Neuronal stem cell (in vitro differentiated cells): ENCODE results near the gene FRAS1.
A peak's percentile ranks its signal among the peaks of the same experiment; 100 is the strongest.

Experiments used
- DNase-seq: peaks from one replicate; pipeline ENCODE4 v3.0.0-alpha.2; 2013; ENCODE audit warnings: low spot score
- H2AFZ ChIP-seq: one replicate; pipeline ENCODE4 v1.6.1; 2013; ENCODE audit warnings: mild to moderate bottlenecking, low read length, inconsistent platforms
- H2AK5ac ChIP-seq: 2 replicates; pipeline ENCODE4 v1.6.1; 2013; ENCODE audit warnings: low read depth, mild to moderate bottlenecking, inconsistent platforms, low read length, moderate library complexity, mixed read lengths
- H2BK120ac ChIP-seq: 2 replicates; pipeline ENCODE4 v1.6.1; 2013; ENCODE audit warnings: low read depth, mild to moderate bottlenecking, inconsistent platforms, low read length, moderate library complexity, mixed read lengths
- H2BK12ac ChIP-seq: one replicate; pipeline ENCODE4 v1.6.1; 2013; ENCODE audit warnings: low read length, inconsistent platforms
- H2BK15ac ChIP-seq: 2 replicates; pipeline ENCODE4 v1.6.1; 2013; ENCODE audit warnings: mild to moderate bottlenecking, low read length, inconsistent platforms, mixed read lengths
- H2BK5ac ChIP-seq: one replicate; pipeline ENCODE4 v1.6.1; 2013; ENCODE audit warnings: inconsistent platforms, mild to moderate bottlenecking, low read length, moderate library complexity
- H3K14ac ChIP-seq: one replicate; pipeline ENCODE4 v1.6.1; 2013; ENCODE audit warnings: low read length, inconsistent platforms
- H3K18ac ChIP-seq: 2 replicates; pipeline ENCODE4 v1.6.1; 2013; ENCODE audit warnings: low read length, inconsistent platforms
- H3K23ac ChIP-seq: 2 replicates; pipeline ENCODE4 v1.6.1; 2013; ENCODE audit warnings: low read depth, mild to moderate bottlenecking, mixed read lengths, low read length, inconsistent platforms; ENCODE audit not compliant: poor library complexity
- H3K27ac ChIP-seq: replicated peaks from 3 replicates; pipeline ENCODE4 v1.5.1; 2013; ENCODE audit warnings: low read length, inconsistent platforms
- H3K27me3 ChIP-seq, 3 experiments: 2 replicates each; pipeline ENCODE4 v1.6.1; 2013; ENCODE audit warnings: low read length in 3 of 3, mild to moderate bottlenecking in 2 of 3, inconsistent platforms in 1 of 3, low read depth in 1 of 3, mixed read lengths in 1 of 3, moderate library complexity in 1 of 3; ENCODE audit not compliant: control insufficient read depth in 3 of 3, insufficient read depth in 3 of 3
- H3K36me3 ChIP-seq, 2 donors: replicated peaks in 1 of 2; 2 replicates each; pipeline ENCODE4 v1.6.1; 2013; ENCODE audit warnings: low read length in 2 of 2; ENCODE audit not compliant: control insufficient read depth in 2 of 2, insufficient read depth in 2 of 2
- H3K4ac ChIP-seq: 2 replicates; pipeline ENCODE4 v1.6.1; 2013; ENCODE audit warnings: inconsistent platforms, mild to moderate bottlenecking, low read length, moderate library complexity
- H3K4me1 ChIP-seq, 2 donors: 1 replicate in 1 of 2; 2 replicates in 1 of 2; pipeline ENCODE4 v1.6.1; 2013; ENCODE audit warnings: low read length in 2 of 2, low read depth in 1 of 2; ENCODE audit not compliant: control insufficient read depth in 2 of 2, insufficient read depth in 1 of 2
- H3K4me2 ChIP-seq: one replicate; pipeline ENCODE4 v1.6.1; 2013; ENCODE audit warnings: mild to moderate bottlenecking, low read length, inconsistent platforms; ENCODE audit not compliant: insufficient read depth, poor library complexity, severe bottlenecking
- H3K4me3 ChIP-seq, 2 donors: 2 replicates each; pipeline ENCODE4 v1.5.1; 2013; ENCODE audit warnings: low read length in 2 of 2, mild to moderate bottlenecking in 2 of 2, inconsistent platforms in 1 of 2, moderate library complexity in 1 of 2
- H3K79me1 ChIP-seq: one replicate; pipeline ENCODE4 v1.6.1; 2013; ENCODE audit warnings: low read depth, mild to moderate bottlenecking, inconsistent platforms, low read length, moderate library complexity
- H3K9ac ChIP-seq: one replicate; pipeline ENCODE4 v1.6.1; 2013; ENCODE audit warnings: mild to moderate bottlenecking, low read depth, low read length, inconsistent platforms; ENCODE audit not compliant: poor library complexity
- H3K9me3 ChIP-seq, 2 donors: replicated peaks in 1 of 2; 2 replicates each; pipeline versions ENCODE3 to v1.6.1; 2013; ENCODE audit warnings: low read length in 2 of 2, mild to moderate bottlenecking in 2 of 2, inconsistent platforms in 1 of 2, low read depth in 1 of 2, mixed read lengths in 1 of 2, moderate library complexity in 1 of 2; ENCODE audit not compliant: control insufficient read depth in 2 of 2, insufficient read depth in 1 of 2
- H4K8ac ChIP-seq: one replicate; pipeline ENCODE4 v1.6.1; 2013; ENCODE audit warnings: low read depth, mild to moderate bottlenecking, inconsistent platforms, low read length, moderate library complexity
- H4K91ac ChIP-seq: one replicate; pipeline ENCODE4 v1.6.1; 2013; ENCODE audit warnings: low read length, low read depth, mild to moderate bottlenecking, inconsistent platforms; ENCODE audit not compliant: poor library complexity
- WGBS, 2 donors: extraction: QIAGEN DNeasy Blood & Tissue Kit; methylation state at CpG; one replicate each; pipeline ENCODE4 v1.1.7; 2013; ENCODE audit warnings: missing lambda C conversion rate in 2 of 2, mixed read lengths in 1 of 2; ENCODE audit not compliant: insufficient read length in 2 of 2, insufficient replicate concordance in 1 of 2; ENCODE audit errors: extremely low coverage in 2 of 2; 5-methylcytosine and 5-hydroxymethylcytosine counted together

Gene FRAS1

GRCh38 chr4:78131403-78131802 is 74.3 kb downstream of the FRAS1 start:
- no peak overlapping the region for H4K91ac ChIP-seq
- no peak overlapping the region for H4K8ac ChIP-seq
- no peaks in the 10 kb centered on the region for H3K9me3 ChIP-seq
- H3K14ac ChIP-seq: no peak overlapping the region
- H3K4me2 ChIP-seq: no peak overlapping the region
- no peak overlapping the region for H2AK5ac ChIP-seq
- H3K4me1 ChIP-seq: peaks cover 0 to 8% of the 10 kb centered on the region in 2 donors
- H2BK5ac ChIP-seq: no peak overlapping the region
- no peak overlapping the region for H2AFZ ChIP-seq
- H3K27ac ChIP-seq: no peak overlapping the region
- H3K4ac ChIP-seq: no peak overlapping the region
- no peak overlapping the region for H2BK15ac ChIP-seq
- no peak overlapping the region for H3K4me3 ChIP-seq
- H3K18ac ChIP-seq: no peak overlapping the region
- H3K79me1 ChIP-seq: no peaks in the 10 kb centered on the region
- H2BK12ac ChIP-seq: no peak overlapping the region
- WGBS, 2 donors: no CpG with 5 or more reads among the region's 3 CpGs
- no peak overlapping the region for H3K9ac ChIP-seq
- peaks cover 0 to 1% of the 10 kb centered on the region in 2 donors for H3K36me3 ChIP-seq
- H3K23ac ChIP-seq: no peak overlapping the region
- H2BK120ac ChIP-seq: no peak overlapping the region
- H3K27me3 ChIP-seq: no peaks in the 10 kb centered on the region
- DNase-seq: no peak

- H3K27me3 ChIP-seq: no peaks in the 10 kb centered on the region
- no peak overlapping the region for H2BK120ac ChIP-seq
- H2BK5ac ChIP-seq: no peak overlapping the region
- no peaks in the 10 kb centered on the region for H3K9me3 ChIP-seq
- H3K4me3 ChIP-seq: peak overlapping the region in 1 of 2 donors; percentile 55
- H3K14ac ChIP-seq: no peak overlapping the region
- no peak overlapping the region for H4K8ac ChIP-seq
- no peak overlapping the region for H2BK12ac ChIP-seq
- no peak overlapping the region for H3K18ac ChIP-seq
- H3K4ac ChIP-seq: no peak overlapping the region
- no peaks in the 10 kb centered on the region for H3K79me1 ChIP-seq
- no peak overlapping the region for H3K23ac ChIP-seq
- peaks cover 0 to 7% of the 10 kb centered on the region in 2 donors for H3K4me1 ChIP-seq
- no peak overlapping the region for H4K91ac ChIP-seq
- no peak overlapping the region for H3K9ac ChIP-seq
- H2BK15ac ChIP-seq: no peak overlapping the region
- H2AK5ac ChIP-seq: no peak overlapping the region
- no peak overlapping the region for H2AFZ ChIP-seq
- no peak overlapping the region for H3K4me2 ChIP-seq
- H3K36me3 ChIP-seq: peaks cover 0 to 1% of the 10 kb centered on the region in 2 donors
- WGBS, 2 donors: no CpG with 5 or more reads among the region's 8 CpGs
- DNase-seq: no peak
- no peak overlapping the region for H3K27ac ChIP-seq
These were observed 79.3 kb downstream of the FRAS1 start for GRCh38 chr4:78136109-78137081.

GRCh38 chr4:78137532-78137931 is 80.4 kb downstream of the FRAS1 start:
- H2AK5ac ChIP-seq: no peak overlapping the region
- no peaks in the 10 kb centered on the region for H3K9me3 ChIP-seq
- no peak overlapping the region for H2BK5ac ChIP-seq
- H3K18ac ChIP-seq: no peak overlapping the region
- no peak overlapping the region for H3K27ac ChIP-seq
- no peak overlapping the region for H2BK15ac ChIP-seq
- no peaks in the 10 kb centered on the region for H3K79me1 ChIP-seq
- H3K27me3 ChIP-seq: no peaks in the 10 kb centered on the region
- H3K4me1 ChIP-seq: peaks cover 0 to 2% of the 10 kb centered on the region in 2 donors
- H3K4me3 ChIP-seq: no peak overlapping the region
- no peak overlapping the region for H4K8ac ChIP-seq
- no peak for DNase-seq
- no peak overlapping the region for H4K91ac ChIP-seq
- H3K4me2 ChIP-seq: no peak overlapping the region
- H2BK12ac ChIP-seq: no peak overlapping the region
- H2AFZ ChIP-seq: no peak overlapping the region
- no peak overlapping the region for H3K9ac ChIP-seq
- no CpG with 5 or more reads among the region's 1 CpG for WGBS, 2 donors
- no peak overlapping the region for H3K4ac ChIP-seq
- H3K14ac ChIP-seq: no peak overlapping the region
- H3K36me3 ChIP-seq: peaks cover 0 to under 1% of the 10 kb centered on the region in 2 donors
- no peak overlapping the region for H2BK120ac ChIP-seq
- H3K23ac ChIP-seq: no peak overlapping the region

GRCh38 chr4:78138252-78138651 is 81.1 kb downstream of the FRAS1 start:
- H3K27ac ChIP-seq: no peak overlapping the region
- H3K14ac ChIP-seq: no peak overlapping the region
- no peaks in the 10 kb centered on the region for H3K4me1 ChIP-seq
- H3K4me3 ChIP-seq: no peak overlapping the region
- H3K79me1 ChIP-seq: no peaks in the 10 kb centered on the region
- H3K36me3 ChIP-seq: no peaks in the 10 kb centered on the region
- H2BK12ac ChIP-seq: no peak overlapping the region
- no peak overlapping the region for H2BK15ac ChIP-seq
- no peak overlapping the region for H3K23ac ChIP-seq
- H4K8ac ChIP-seq: no peak overlapping the region
- no peak overlapping the region for H2BK5ac ChIP-seq
- H3K4ac ChIP-seq: no peak overlapping the region
- no peak overlapping the region for H3K9ac ChIP-seq
- no peaks in the 10 kb centered on the region for H3K9me3 ChIP-seq
- no peak overlapping the region for H3K18ac ChIP-seq
- no peak overlapping the region for H3K4me2 ChIP-seq
- H2AFZ ChIP-seq: no peak overlapping the region
- no peak overlapping the region for H2BK120ac ChIP-seq
- DNase-seq: no peak
- WGBS, 2 donors: no CpG with 5 or more reads among the region's 3 CpGs
- H4K91ac ChIP-seq: no peak overlapping the region
- no peaks in the 10 kb centered on the region for H3K27me3 ChIP-seq
- H2AK5ac ChIP-seq: no peak overlapping the region
